GM19025 (cell line): Measurements from ENCODE around the gene PLEKHG3.

Source experiments
- ATAC-seq: cut with Tn5 transposase; IDR thresholded peaks from one replicate; pipeline ENCODE4 v1.9.1; 2021; ENCODE audit warnings: mild to moderate bottlenecking, low read depth, moderate library complexity; ENCODE audit not compliant: unreplicated experiment

PLEKHG3 gene

DNA sequence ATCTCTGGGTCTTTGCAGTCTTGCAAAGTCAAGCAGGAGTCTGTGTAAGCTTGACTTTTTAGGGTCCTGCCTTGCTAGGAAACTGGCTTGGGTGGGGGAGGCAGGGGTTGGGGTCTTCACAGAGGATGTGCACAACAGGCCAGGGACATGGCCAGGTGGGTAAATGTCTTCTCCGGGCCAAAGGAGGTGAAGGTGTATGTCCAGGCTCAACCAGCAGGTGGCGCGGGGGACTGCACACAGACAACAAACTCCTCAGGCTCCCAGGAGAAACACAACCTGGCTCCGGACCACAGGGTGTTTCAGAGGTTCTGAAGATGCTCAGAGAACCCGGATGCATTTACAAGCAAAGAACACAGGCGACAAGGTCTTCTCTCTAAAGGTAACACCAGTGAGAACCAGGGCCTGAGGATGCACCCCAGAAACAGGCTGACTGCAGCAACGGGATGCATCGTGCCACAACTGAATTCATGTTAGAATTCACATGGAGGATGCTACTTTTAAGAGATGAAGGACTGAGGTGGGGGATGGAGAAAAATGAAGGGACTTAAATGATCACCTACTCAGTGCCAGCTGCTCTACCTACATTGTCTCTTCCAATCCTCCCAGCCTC is 56.0 kb downstream of the PLEKHG3 start:
- no peak for ATAC-seq

DNA sequence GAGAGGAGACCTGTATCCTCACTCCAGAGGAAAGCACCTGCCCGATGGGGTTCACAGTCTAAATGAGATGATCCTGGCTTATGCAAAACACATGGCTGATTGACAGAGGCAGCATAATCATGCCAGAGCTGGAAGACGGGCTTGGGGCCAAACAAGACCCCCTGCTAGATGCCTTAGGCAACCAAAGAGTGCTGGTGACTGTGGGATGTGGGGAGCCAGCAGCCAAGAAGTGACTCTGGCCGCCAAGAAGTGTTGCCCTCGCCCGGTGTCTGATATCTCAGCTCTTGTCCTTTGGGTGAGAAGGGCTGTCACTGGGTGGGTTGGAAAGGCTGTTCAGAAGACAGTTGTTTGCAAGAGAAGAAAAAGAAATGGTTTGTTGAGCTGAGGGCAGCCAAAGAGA is 56.7 kb downstream of the PLEKHG3 start:
- no peak for ATAC-seq

DNA sequence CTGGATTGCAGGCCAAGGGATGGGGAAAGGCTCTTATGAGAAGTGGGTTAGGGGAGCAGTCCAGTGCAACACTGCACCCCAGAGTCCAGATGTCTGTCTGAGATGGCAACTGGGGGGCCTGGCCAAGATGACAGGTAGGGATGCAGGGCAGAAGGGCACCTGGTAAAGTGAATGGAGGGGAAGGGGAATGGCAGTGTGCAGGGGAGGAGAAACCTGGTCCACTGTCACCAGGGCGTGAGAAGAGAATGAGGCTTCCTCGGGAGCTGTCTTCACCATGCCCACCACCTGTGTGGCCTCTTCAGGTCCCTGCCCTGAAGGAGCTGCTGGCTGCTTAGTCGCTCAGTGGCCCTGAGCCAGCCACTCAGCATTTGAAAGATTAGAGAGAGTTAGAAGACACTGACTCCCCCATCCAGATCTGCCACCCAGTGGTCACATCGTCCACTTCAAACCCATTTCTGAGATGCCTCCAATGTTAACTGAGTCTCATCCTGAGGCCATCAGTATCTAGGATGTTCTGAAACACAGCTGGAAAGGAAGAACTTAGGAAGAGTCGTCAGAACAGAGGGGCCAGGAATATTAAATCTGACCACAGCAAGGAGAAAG is 57.3 kb downstream of the PLEKHG3 start:
- no peak for ATAC-seq

DNA sequence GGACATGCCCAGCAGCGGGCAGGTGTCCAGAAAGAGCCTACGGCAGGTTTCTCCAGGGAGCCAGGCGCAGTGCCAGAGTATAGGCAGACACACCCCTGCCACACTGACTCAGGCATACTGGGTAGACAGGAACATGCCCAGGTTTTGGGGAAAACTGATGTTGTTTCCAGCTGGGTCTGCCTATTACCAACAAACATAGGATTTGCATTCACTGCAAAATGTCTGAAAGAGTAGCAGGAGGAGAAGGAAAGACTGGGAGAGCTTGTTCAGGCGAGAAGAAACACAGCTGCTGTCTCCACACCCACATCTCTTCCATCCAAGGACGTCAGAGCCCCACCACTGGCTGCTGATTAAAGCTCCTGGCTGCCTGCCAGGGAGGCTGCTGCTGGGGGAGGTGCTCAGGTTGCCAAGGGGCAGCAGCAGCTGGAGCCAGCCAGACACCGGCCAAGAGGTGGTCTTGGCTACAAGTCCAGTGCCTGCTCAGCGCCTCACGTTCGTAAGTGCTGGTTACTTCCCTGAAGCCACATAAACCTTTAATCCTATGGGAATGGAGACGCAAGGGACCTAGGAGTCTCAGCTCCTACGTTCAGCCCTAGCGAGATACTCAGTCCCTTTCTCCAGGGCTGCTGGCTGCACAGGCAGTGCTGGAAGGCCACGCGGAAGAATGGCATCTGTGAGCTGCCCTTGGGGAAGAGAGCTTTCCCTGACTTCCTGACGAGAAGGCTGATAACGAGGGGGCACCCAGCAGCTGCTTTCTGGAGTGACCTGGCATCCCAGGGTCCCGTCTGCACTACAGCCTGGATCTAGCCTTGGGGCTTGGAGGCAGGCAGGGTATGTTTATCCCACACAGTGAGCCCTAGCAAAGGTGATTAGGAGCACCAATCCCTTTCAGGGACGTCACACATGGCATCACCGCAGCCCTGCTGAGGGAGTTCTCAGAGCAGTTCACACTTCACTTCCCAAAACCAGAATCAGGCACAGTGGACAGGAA is 58.1 kb downstream of the PLEKHG3 start:
- ATAC-seq: no peak

DNA sequence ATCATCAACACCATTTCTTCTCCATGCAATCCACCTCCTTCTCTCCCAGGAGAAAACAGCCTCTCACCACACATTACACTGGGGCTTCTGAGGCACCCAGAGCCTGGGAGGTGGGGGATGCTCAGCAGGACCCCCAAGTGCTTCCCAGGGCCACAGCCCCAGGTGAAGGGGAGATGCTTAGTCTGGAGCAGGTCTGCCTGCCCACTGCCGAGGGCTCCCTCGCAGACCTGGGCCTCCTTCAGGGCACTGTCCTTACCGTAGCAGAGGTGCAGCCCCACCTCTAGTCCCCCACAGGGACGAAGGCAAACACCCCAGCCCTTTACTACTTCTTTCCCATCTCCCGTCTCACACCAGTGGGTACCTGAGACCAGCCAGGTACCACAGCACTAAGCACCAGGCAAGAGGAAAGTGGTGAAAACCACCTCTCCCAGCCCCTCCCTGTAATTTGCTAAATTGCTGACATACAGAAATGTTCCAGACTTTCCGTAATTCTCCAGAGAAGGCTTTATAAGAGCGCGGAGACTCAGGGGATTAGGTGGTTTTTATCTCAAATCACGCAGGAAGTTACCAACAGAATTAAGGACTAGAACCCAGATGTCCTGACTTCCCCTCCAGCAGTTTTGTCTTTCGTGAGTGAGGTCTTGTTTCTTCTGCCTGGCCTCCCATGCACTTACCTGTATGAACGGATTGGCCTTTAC is 59.0 kb downstream of the PLEKHG3 start:
- no peak for ATAC-seq

DNA sequence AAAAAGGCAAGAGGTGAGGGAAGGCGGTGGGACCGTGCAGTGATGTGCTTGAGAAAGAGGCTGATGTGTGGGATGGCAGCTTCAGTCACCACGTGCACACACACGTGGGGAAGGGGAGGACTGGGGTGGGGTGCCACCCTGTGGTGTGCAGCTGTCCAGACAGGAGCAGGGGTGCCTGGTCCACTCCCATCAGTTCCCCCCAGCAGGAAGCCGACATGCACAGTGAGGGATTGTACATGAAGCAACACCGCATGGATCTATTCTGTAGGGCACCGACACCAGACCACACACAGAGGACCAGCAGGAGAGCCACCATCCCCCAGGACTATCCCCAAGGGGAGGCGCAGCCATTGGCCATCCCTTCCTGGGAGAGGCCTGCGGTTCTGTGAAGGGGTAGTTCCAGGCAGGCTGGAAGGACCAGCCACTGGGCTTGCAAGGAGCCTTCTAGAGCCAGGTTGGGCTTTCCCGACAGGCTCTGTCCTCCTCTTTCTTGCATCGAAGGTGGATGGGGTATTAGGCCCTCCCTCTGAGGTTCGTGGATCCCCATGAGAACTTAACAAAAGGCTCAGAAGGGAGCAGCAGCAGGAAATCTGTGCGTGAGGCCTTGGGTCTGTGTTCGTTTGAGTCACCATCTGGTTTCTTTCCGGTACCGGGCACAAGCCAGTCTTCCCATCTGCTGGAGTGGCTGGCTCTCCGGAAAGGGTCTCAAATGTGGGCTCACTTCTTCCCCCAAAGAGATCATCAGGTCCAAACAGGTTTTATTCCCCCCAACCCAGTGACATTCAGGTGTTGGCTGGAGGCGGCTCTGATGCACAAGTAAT is 59.8 kb downstream of the PLEKHG3 start:
- ATAC-seq: no peak

DNA sequence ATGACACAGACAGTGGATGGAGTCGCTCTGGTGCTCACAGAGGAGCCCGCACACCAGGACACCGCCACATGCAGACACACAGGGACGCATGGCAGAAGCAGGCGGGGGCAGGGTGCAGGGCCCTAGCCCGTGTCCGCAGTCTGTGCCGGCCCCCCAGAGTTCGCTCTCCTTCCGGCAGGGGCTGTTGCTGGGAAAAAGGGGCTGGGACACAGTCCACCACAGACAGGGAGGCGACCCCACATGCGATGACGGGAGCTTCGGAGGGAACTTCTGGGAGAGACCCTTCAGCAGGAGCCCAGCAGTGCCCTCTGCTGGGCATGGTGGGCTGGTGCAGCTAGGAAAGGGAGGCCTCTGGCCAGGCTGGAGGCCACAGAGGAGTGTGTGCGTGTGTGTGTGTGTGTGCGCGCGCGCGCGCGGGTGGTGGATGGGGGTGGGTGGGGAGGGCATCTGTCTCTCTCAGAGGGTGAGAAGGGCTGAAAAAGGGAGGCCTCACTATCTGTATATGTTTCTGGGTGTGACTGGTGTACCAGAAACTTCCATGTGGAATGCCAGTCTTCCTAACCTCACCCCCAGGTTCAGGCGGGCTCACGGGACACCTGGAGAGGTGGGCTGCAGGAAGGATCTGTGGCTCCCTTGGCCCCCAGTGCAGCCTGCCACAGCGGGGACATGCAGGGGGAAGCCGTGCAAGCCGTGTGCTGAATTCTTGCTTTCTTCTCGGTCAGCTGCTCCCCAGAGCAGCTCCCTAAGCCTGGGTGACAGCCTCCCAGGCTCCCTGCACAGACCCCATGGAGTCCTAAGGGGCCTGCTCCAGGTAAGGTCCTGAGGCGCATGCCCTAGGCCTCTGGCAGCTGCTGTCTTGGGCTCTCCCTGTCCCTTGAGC is 60.7 kb downstream of the PLEKHG3 start:
- no peak for ATAC-seq

DNA sequence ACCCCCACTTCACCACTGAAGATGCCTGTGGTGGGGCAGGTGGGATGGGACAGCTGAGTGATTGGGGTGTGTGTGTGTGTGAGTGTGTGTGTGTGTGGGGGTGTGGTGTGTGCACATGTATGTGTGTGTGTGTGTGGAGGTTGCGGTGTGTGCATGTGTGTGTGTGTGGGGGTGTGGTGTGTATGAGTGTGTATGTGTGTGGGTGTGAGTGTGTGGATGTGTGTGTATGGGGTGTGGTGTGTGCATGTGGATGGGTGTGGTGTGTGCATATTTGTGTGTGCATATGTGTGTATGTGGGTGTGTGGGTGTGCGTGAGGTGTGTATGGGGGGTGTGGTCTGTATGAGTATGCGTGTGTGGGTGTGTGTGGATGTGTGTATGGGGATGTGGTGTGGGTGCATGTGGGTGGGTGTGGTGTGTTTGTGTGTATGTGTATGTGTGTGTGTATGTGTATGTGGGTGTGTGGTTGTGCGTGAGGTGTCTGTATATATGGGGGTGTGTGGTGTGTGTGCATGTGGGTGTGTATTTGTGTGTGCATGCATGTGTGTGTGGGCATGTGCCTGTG is 61.6 kb downstream of the PLEKHG3 start:
- no peak for ATAC-seq

DNA sequence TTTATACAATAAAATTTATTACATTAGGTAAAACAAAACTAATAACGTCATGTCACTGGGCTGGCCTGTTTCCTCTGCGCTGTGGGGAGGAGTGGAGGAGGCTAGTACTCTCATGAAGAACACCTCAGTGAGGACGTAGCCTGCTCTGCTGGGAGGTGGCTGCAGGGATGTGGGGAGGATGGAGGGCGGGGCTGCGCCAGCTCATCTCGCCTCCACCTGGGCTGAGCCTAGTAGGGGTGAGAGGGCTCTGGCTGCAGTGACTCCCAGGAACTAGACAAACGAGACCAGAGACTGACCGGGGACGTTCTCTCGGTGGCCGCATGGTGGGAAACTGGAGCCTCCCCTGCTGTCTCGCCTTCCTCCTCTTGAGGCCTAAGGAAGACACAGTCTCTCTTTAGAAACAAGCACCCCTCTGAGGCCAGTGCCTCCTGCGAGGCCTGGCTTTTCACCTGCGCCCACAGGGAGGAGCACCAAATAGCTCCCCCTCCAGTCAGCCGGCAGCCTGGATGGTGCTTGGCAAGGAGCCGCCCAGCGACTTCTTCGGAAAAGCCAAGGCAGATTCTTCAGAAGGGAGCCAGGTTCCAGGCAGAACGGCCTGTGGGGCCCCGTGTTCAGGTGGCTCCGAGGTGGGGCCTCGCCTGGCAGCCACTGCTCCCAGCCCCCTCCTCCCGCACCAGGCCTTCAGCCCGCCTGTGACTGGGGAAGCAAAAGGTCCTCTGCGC is 62.4 kb downstream of the PLEKHG3 start:
- ATAC-seq: no peak

DNA sequence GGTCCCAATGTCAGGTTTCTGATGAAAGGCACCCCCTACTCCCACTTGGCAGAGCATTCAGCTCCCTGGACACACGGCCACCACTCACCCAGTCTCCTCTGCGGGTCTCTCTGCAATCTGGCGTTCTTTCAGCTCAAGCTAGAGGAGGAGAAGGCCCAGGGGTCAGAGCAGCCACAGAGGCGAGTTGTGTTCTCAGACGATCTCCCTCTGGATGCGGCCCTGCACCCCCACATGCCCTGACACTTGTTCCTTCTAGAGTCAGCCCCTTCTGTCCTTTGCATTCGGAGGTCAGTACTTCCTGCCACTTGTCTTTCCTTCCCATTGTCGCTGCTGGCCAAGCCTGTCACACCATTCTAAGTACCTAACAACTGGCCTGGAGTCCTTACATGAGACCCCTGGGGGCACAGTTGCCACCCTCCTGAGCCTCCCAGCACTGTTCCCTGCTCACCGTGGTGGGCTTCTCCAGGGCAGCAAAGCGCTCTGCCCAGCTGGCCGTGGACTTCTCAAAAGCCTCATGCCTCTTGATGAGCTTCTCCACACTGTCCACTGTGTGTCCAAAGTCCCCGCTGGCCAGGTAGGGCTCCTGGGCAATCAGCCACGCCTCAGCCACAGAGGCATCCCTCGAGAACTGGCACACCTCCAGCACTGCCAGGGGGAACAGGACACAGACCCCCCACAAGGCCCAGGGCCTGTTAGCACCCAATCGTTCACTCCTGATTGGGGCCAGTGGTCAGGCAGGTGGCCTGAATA is 63.2 kb downstream of the PLEKHG3 start:
- ATAC-seq: no peak

DNA sequence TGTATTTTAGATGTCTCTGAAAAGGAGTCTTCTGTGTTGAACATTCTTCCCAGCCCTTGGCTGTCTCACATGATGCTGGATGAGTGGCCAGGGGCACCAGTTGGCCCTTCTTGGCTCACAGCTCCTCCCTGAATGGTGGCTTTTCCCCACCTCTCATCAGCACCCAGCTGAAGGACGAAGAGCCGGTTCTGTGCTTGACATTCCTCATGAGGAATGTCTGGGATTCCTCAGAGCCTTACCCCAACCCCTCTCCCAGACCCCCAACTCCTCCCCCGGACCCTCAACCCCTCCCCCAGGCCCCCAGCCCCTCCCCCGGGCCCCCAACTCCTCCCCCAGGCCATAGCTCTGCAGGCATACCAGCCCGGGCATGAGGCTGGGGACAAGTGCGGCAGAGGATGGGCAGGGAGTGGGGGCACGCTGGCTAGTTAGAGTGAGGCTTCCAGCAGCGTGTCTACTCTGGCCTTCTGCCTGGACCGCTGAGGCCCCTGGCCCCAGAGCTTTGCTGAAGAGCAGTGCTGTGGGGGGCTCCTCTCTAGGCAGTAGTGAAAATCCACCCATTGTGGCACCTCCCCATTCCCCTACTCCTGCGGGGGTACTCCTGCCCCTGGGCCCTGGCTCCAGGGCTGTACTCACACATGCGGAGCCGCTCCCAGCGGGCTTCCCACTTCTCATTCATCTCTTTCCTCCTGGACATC is 64.3 kb downstream of the PLEKHG3 start:
- no peak for ATAC-seq

DNA sequence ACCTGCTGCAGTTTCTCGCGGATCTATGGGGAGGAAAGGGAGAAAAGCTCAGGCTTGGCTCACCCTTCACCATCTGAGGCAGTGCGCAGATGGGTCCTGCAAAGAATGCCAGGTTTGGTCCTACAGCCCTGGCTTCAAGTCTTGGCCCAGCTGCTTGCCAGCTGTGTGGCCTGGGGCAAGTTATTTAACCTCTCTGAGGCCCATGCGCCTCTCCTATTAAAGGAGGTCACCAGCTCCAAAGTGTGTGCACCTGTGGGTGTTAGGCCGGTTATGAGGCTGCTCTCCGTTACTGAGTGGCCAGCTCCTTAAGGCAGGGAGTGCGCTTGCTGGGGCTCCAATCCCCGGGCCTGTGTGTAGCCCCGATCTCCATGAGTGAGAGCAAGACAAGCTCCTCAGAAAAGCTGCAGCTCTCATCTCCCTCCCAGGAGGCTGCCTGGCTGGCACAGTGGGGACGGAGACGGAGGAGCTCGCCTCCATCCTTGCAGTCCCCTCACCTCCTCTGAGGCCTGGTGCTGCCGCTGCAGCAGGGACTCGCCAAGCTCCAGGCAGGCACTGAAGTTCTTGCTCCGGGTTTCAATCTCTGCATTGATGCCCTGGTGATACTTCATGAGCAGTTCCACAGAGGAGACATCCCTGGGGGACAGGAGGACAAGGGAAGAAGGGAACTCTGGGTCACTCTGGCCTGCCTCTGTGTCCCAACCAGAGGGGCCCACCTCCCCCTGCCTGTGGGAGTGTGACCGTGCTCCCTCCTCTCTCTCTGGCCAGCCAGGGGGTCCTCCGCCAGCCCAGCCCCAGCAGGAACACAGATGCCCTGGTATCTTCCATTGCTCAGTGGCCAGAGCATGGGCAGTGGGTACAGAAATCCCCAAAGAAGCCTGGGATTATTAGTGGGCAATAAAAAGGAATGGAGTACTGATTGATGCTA is 65.1 kb downstream of the PLEKHG3 start:
- no peak for ATAC-seq

DNA sequence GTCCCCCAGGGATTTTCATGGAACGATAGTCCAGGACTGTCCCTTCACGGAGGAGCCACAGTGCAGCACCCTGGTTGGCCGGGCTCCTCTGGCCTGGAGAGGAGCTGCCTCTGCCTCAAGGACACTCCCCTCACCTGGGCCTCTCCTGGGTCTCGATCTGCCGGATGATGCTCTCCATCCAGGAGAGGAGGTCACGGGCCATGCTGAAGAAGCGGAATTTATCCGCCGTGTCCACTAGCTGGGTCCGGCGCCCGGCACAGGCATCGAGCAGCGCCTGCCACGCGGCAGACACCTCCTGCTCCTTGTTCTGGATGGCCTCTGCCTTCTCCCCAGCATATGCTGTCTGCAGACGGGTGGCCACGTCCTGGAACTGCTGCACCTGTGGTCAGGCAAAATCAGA is 66.5 kb downstream of the PLEKHG3 start:
- no peak for ATAC-seq

DNA sequence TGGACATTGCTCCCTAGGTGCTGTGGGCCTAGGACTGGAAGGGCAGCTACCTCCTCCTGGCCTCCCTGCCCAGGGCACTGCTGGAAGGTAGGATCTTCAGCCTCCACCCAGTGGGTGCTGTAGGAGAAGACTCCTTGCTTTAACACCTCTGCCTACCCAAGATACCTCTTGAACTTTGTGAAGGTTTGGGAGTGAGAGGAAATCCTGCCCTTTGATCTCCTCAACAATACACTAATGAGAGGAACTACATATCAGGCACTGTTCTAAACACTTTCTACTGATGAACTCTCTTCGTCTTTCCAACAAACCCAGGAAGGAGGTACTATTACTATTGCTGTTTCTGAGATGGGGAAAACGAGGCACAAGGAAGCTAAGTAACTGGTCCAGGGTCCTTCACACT is 66.9 kb downstream of the PLEKHG3 start:
- ATAC-seq: no peak

DNA sequence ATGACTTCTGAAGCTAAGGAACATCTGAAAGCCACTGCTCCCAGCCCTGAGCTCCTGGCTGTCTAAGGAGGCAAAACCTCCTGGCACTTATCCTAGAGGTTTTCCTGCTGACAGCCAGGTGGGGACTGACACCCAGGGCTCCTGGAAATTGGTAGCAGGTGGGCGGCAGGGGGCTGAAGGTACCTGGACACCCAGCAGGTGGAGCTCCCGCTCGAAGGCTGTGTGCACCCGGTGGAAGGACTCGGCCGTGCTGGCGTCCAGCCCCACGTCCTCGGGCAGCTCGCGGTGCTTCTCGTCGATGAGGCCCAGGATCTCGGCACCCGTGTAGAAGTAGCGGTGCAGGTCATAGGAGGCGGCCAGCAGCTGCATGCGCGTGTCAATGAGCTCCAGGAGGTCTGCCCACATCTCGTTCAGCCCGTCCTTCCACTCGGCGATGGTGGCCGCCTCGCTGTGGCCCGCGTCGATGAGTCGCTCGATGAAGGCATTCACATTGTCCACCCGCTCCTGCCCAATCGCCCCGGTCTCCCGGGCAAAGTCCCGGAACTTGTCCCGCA is 68.2 kb downstream of the PLEKHG3 start:
- ATAC-seq: no peak

DNA sequence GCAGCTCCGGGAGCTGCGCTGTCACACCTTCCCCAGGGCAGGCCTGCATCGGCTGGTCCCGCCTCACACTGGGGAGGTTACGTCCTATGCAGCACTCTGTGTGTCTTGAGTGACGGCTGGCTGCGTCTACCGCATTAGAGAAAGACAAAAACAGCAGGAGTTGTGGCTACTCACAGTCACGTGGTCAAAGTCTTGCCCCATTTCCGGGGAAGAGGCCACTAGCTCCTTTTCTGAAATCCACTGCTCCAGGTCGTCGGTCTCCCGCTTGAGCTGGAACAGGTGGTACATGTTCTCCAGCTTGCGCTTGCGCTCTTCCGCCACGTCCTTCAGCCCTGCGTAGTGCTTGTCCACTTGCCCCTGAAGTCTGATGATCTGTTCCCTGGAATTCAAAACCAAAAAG is 68.8 kb downstream of the PLEKHG3 start:
- no peak for ATAC-seq
